Measurements from ENCODE around the gene ABCC4.

ABCC4 gene

DNA sequence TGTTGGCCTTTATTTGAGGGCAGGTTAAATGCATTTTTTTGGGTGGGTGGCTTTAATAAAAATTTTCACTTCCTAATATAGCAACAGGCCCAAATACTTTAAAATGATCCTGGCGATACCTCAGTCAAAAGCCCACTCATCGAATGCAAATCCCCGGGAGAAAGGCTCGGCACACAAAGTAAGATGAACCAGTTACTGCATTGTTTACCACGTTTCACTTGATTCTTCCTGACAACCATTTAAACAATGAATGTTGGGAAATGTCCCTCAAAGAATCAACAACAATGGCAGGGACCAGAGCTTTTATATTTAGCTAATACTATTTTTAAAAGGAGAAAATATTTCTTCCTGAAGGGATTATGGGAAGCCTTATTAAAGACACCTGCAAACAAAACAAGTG lies 187.7 kb downstream of the ABCC4 start:
- no peaks in the 10 kb centered on the region for H3K27me3 ChIP-seq (replicated peaks in 2 of 5; ENCODE audit: control insufficient read depth in 4 of 5, insufficient read depth in 5 of 5, low read length in 4 of 5)
- no peak for DNase-seq
- H3K9me3 ChIP-seq (ENCODE audit: control extremely low read depth in 1 of 5, control insufficient read depth in 4 of 5, insufficient read depth in 2 of 5, low read depth in 1 of 5, low read length in 4 of 5), result peaks cover 0 to 2% (median 0%) of the 10 kb centered on the region in 5 experiments
- WGBS (ENCODE audit: insufficient coverage), result 100% methylated on average over 1 of the region's 5 CpGs
- CTCF ChIA-PET, result no interaction called here
- H3K4me3 ChIP-seq (ENCODE audit: control insufficient read depth in 1 of 7, extremely low read depth in 1 of 7, insufficient read depth in 4 of 7, low read depth in 2 of 7, low read length in 6 of 7), result no peak overlapping the region
- peaks cover 0 to 4% (median 0%) of the 10 kb centered on the region in 4 experiments for H3K4me1 ChIP-seq (ENCODE audit: control extremely low read depth in 1 of 4, control insufficient read depth in 4 of 4, insufficient read depth in 4 of 4, low read length in 3 of 4)
- H3K27ac ChIP-seq (ENCODE audit: insufficient read depth in 1 of 2, low read depth in 1 of 2, low read length in 2 of 2, poor library complexity in 1 of 2, severe bottlenecking in 2 of 2), result no peak overlapping the region
- POLR2A ChIA-PET, result no interaction called here
- peaks cover 0 to 12% (median 6%) of the 10 kb centered on the region in 4 experiments for H3K36me3 ChIP-seq (ENCODE audit: control insufficient read depth in 4 of 4, insufficient read depth in 4 of 4, low read length in 3 of 4)

DNA sequence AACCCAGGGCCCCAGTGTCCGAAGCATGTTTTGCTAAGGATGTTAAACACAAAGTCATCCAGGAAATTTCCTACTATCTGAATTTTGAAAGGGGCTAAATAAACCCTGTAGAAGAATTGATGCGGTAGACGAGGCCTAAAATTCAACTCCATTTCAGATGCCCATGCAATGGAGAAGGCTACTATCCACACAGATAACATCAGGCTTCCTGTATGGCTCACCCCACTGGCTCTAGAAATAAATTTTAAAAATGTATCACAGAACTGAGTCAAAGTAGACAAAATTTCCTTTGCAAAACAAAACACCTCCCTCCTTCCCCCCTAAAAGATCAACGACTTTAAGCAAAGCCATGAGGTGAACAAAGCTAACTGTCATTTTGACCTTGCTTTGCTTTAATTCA lies 188.4 kb downstream of the ABCC4 start:
- POLR2A ChIA-PET, result no interaction called here
- CTCF ChIA-PET, result interaction anchor here (0.7 kb wide), 1 partner anchor 36 kb away, joined by 3 read pairs; no protein-coding TSS in a partner anchor
- DNase-seq, result no peak

DNA sequence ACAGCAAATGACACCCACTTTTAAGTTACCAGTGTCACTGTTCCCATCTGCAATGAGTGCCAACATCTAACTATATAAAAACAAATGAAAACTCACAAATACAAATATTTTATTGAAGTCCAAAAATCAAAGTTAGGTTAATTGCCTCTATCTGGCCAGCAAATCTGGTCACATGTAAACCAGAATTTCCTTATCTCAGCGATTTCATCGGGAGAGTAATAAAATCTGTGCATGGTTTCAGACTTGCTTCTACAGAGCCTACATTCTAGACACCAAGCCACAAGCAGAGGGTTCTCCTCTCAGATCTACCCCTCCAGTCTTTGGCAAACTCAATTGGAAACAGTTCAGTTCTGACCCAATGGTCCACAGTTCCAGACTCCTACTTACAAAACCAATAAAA lies 189.6 kb downstream of the ABCC4 start:
- peaks cover 0 to 4% (median 0%) of the 10 kb centered on the region in 4 experiments for H3K4me1 ChIP-seq (ENCODE audit: control extremely low read depth in 1 of 4, control insufficient read depth in 4 of 4, insufficient read depth in 4 of 4, low read length in 3 of 4)
- no peak for DNase-seq
- ChIA-PET CTCF (no interaction called here), POLR2A (no interaction called here)
- peaks cover 0 to 3% (median 0%) of the 10 kb centered on the region in 5 experiments for H3K9me3 ChIP-seq (ENCODE audit: control extremely low read depth in 1 of 5, control insufficient read depth in 4 of 5, insufficient read depth in 2 of 5, low read depth in 1 of 5, low read length in 4 of 5)
- H3K27ac ChIP-seq (ENCODE audit: insufficient read depth in 1 of 2, low read depth in 1 of 2, low read length in 2 of 2, poor library complexity in 1 of 2, severe bottlenecking in 2 of 2), result no peak overlapping the region
- no peak overlapping the region for H3K4me3 ChIP-seq (ENCODE audit: control insufficient read depth in 1 of 7, extremely low read depth in 1 of 7, insufficient read depth in 4 of 7, low read depth in 2 of 7, low read length in 6 of 7)
- H3K27me3 ChIP-seq (replicated peaks in 2 of 5; ENCODE audit: control insufficient read depth in 4 of 5, insufficient read depth in 5 of 5, low read length in 4 of 5), result no peaks in the 10 kb centered on the region
- 62% methylated on average over 2 of the region's 2 CpGs for WGBS (ENCODE audit: insufficient coverage)
- peaks cover 0 to 21% (median 5%) of the 10 kb centered on the region in 4 experiments for H3K36me3 ChIP-seq (ENCODE audit: control insufficient read depth in 4 of 4, insufficient read depth in 4 of 4, low read length in 3 of 4)

More for the DNA sequence above, 188.4 kb downstream of the ABCC4 start:
- no peak overlapping the region for H3K4me3 ChIP-seq (ENCODE audit: control insufficient read depth in 1 of 7, extremely low read depth in 1 of 7, insufficient read depth in 4 of 7, low read depth in 2 of 7, low read length in 6 of 7)
- H3K9me3 ChIP-seq (ENCODE audit: control extremely low read depth in 1 of 5, control insufficient read depth in 4 of 5, insufficient read depth in 2 of 5, low read depth in 1 of 5, low read length in 4 of 5), result peaks cover 0 to 3% (median 0%) of the 10 kb centered on the region in 5 experiments
- no peak overlapping the region for H3K27ac ChIP-seq (ENCODE audit: insufficient read depth in 1 of 2, low read depth in 1 of 2, low read length in 2 of 2, poor library complexity in 1 of 2, severe bottlenecking in 2 of 2)
- H3K36me3 ChIP-seq (ENCODE audit: control insufficient read depth in 4 of 4, insufficient read depth in 4 of 4, low read length in 3 of 4), result peaks cover 0 to 17% (median 7%) of the 10 kb centered on the region in 4 experiments
- no peaks in the 10 kb centered on the region for H3K27me3 ChIP-seq (replicated peaks in 2 of 5; ENCODE audit: control insufficient read depth in 4 of 5, insufficient read depth in 5 of 5, low read length in 4 of 5)
- 100% methylated on average over 3 of the region's 4 CpGs for WGBS (ENCODE audit: insufficient coverage)
- peaks cover 0 to 4% (median 0%) of the 10 kb centered on the region in 4 experiments for H3K4me1 ChIP-seq (ENCODE audit: control extremely low read depth in 1 of 4, control insufficient read depth in 4 of 4, insufficient read depth in 4 of 4, low read length in 3 of 4)

DNA sequence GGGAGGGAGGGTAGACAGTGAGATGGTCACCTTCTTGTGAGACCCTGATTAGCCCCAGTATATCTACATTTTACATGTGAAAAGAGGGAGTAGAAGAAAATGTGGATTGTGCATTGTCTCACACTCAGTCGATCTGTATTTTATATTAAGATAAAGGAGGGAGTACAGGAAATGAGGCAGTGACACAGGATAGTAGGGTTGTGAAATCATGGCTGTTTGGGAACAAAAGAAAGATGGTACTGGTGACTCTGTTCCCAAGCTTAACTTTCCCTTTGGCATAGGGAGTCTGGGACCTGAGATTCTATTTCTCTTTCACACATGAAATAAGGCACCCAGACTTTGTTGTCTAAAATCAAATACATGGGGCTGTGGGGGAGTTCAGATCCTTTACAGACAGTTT lies 194.7 kb downstream of the ABCC4 start:
- H3K27ac ChIP-seq (ENCODE audit: insufficient read depth in 1 of 2, low read depth in 1 of 2, low read length in 2 of 2, poor library complexity in 1 of 2, severe bottlenecking in 2 of 2), result no peak overlapping the region
- H3K9me3 ChIP-seq (ENCODE audit: control extremely low read depth in 1 of 5, control insufficient read depth in 4 of 5, insufficient read depth in 2 of 5, low read depth in 1 of 5, low read length in 4 of 5), result peaks cover 0 to 3% (median 0%) of the 10 kb centered on the region in 5 experiments
- H3K36me3 ChIP-seq (ENCODE audit: control insufficient read depth in 4 of 4, insufficient read depth in 4 of 4, low read length in 3 of 4), result peaks cover 0 to 17% (median 7%) of the 10 kb centered on the region in 4 experiments
- CTCF ChIA-PET, result no interaction called here
- no peak for DNase-seq
- no peaks in the 10 kb centered on the region for H3K27me3 ChIP-seq (replicated peaks in 2 of 5; ENCODE audit: control insufficient read depth in 4 of 5, insufficient read depth in 5 of 5, low read length in 4 of 5)
- no CpG with 5 or more reads among the region's 1 CpG for WGBS (ENCODE audit: insufficient coverage)
- peaks cover 0 to 4% (median 0%) of the 10 kb centered on the region in 4 experiments for H3K4me1 ChIP-seq (ENCODE audit: control extremely low read depth in 1 of 4, control insufficient read depth in 4 of 4, insufficient read depth in 4 of 4, low read length in 3 of 4)
- H3K4me3 ChIP-seq (ENCODE audit: control insufficient read depth in 1 of 7, extremely low read depth in 1 of 7, insufficient read depth in 4 of 7, low read depth in 2 of 7, low read length in 6 of 7), result no peak overlapping the region
- POLR2A ChIA-PET, result no interaction called here

DNA sequence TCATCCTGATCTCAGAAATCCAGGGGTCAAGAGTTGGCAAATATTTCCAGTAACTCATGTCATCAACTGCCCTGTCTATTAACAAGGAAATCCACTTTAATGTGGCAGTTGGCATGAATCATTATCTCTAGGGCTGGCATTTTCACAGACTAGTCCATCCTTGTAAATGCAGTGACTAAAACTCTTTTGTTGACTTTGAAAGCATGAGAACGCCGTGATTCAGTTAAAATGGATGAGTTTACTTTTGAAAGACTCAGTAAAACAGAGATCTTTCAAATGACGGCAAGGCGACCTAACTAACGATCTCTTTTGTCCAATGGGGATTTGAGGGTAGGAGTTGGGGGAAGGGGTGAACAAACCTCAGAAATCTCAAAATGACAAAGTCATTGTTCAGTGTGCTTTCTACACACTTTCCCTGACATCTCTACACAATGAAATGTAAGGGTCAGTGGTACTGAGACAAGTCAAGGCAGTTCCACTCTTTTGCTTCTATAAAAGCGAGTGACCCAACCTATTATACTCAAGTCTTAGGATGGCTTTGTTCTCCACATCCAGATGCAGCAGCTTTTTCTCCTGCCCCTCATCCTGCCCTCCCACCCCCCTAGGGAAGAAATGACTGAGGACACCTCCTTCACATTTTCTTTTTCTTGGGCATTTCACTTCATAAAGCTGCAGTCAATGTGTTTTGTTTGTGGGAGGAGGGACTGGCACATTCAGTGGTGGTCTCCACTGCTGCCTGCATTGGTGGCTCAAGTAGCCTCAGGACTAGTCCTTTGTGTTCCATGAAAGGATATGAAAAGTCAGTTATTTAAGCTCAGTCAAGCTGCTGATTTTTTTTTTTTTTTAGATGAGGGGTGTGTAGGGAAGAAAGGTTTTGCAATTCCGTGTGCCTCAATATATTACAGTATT lies 200.5 kb downstream of the ABCC4 start:
- H3K27me3 ChIP-seq (replicated peaks in 2 of 5; ENCODE audit: control insufficient read depth in 4 of 5, insufficient read depth in 5 of 5, low read length in 4 of 5), result no peaks in the 10 kb centered on the region
- H3K36me3 ChIP-seq (ENCODE audit: control insufficient read depth in 4 of 4, insufficient read depth in 4 of 4, low read length in 3 of 4), result peaks cover 0 to 12% (median 5%) of the 10 kb centered on the region in 4 experiments
- H3K27ac ChIP-seq (ENCODE audit: insufficient read depth in 1 of 2, low read depth in 1 of 2, low read length in 2 of 2, poor library complexity in 1 of 2, severe bottlenecking in 2 of 2), result no peak overlapping the region
- ChIA-PET POLR2A (no interaction called here), CTCF (no interaction called here)
- no peak overlapping the region for H3K4me3 ChIP-seq (ENCODE audit: control insufficient read depth in 1 of 7, extremely low read depth in 1 of 7, insufficient read depth in 4 of 7, low read depth in 2 of 7, low read length in 6 of 7)
- WGBS (ENCODE audit: insufficient coverage), result 97% methylated on average over 3 of the region's 7 CpGs
- H3K9me3 ChIP-seq (ENCODE audit: control extremely low read depth in 1 of 5, control insufficient read depth in 4 of 5, insufficient read depth in 2 of 5, low read depth in 1 of 5, low read length in 4 of 5), result peaks cover 0 to 6% (median 1%) of the 10 kb centered on the region in 5 experiments
- no peaks in the 10 kb centered on the region for H3K4me1 ChIP-seq (ENCODE audit: control extremely low read depth in 1 of 4, control insufficient read depth in 4 of 4, insufficient read depth in 4 of 4, low read length in 3 of 4)
- DNase-seq, result no peak

DNA sequence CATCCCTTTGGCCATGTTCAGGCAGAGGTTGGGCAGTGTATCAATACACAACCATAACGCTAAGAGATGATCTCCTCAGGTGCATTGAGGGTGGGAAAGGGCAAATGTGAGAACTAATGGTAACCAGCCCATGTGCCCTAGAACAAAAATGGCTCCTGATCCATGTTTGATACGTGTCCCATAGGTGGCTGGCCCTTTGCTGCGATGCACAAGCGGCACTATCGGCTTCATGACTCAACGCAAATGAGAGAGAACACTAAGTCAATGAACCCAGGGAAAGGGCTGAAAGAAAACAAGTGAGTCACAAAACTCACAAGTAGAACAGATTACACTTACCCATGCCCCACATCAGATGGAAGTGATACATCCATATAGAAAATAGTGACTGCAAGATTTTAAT lies 201.7 kb downstream of the ABCC4 start:
- Histone ChIP-seq H3K36me3 (ENCODE audit: control insufficient read depth in 4 of 4, insufficient read depth in 4 of 4, low read length in 3 of 4) (peaks cover 0 to 10% (median 1%) of the 10 kb centered on the region in 4 experiments), H3K9me3 (ENCODE audit: control extremely low read depth in 1 of 5, control insufficient read depth in 4 of 5, insufficient read depth in 2 of 5, low read depth in 1 of 5, low read length in 4 of 5) (peaks cover 0 to 6% (median 1%) of the 10 kb centered on the region in 5 experiments), H3K4me1 (ENCODE audit: control extremely low read depth in 1 of 4, control insufficient read depth in 4 of 4, insufficient read depth in 4 of 4, low read length in 3 of 4) (no peaks in the 10 kb centered on the region), H3K4me3 (ENCODE audit: control insufficient read depth in 1 of 7, extremely low read depth in 1 of 7, insufficient read depth in 4 of 7, low read depth in 2 of 7, low read length in 6 of 7) (no peak overlapping the region), H3K27me3 (replicated peaks in 2 of 5; ENCODE audit: control insufficient read depth in 4 of 5, insufficient read depth in 5 of 5, low read length in 4 of 5) (no peaks in the 10 kb centered on the region), H3K27ac (ENCODE audit: insufficient read depth in 1 of 2, low read depth in 1 of 2, low read length in 2 of 2, poor library complexity in 1 of 2, severe bottlenecking in 2 of 2) (no peak overlapping the region)
- no peak for DNase-seq
- ChIA-PET POLR2A (no interaction called here), CTCF (no interaction called here)
- 100% methylated on average over 5 of the region's 6 CpGs for WGBS (ENCODE audit: insufficient coverage)

DNA sequence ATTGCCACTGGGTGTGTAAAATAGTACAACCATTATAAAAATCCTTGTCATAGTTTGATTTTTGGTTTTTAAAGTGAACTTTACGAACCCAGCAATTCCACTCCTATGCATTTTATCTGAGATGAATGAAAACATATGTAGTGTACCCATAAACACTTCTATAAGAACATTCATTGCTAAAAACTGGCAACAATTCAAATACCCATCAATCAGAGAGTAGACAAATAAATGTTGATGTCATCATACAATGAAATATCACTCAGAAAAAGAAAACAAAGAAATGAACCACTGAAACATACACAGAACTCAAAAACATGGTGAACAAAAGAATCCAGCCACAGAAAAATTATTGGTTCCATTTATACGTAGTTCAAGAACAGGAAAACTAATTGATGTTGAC lies 202.3 kb downstream of the ABCC4 start:
- Histone ChIP-seq H3K36me3 (ENCODE audit: control insufficient read depth in 4 of 4, insufficient read depth in 4 of 4, low read length in 3 of 4) (peaks cover 0 to 8% (median 1%) of the 10 kb centered on the region in 4 experiments), H3K4me3 (ENCODE audit: control insufficient read depth in 1 of 7, extremely low read depth in 1 of 7, insufficient read depth in 4 of 7, low read depth in 2 of 7, low read length in 6 of 7) (no peak overlapping the region), H3K9me3 (ENCODE audit: control extremely low read depth in 1 of 5, control insufficient read depth in 4 of 5, insufficient read depth in 2 of 5, low read depth in 1 of 5, low read length in 4 of 5) (peaks cover 0 to 6% (median 1%) of the 10 kb centered on the region in 5 experiments), H3K27me3 (replicated peaks in 2 of 5; ENCODE audit: control insufficient read depth in 4 of 5, insufficient read depth in 5 of 5, low read length in 4 of 5) (no peaks in the 10 kb centered on the region), H3K4me1 (ENCODE audit: control extremely low read depth in 1 of 4, control insufficient read depth in 4 of 4, insufficient read depth in 4 of 4, low read length in 3 of 4) (no peaks in the 10 kb centered on the region), H3K27ac (ENCODE audit: insufficient read depth in 1 of 2, low read depth in 1 of 2, low read length in 2 of 2, poor library complexity in 1 of 2, severe bottlenecking in 2 of 2) (no peak overlapping the region)
- WGBS (ENCODE audit: insufficient coverage), result no CpG with 5 or more reads among the region's 2 CpGs
- ChIA-PET CTCF (no interaction called here), POLR2A (no interaction called here)
- DNase-seq, result peak in 2 of 3 donors; percentile 9 to 19
